HepG2 (cell line): ENCODE results near the gene SAPCD2. TPM values are rescaled to one million over a fixed set of nuclear protein-coding genes. Genes with fewer than 3 reads are reported as not detected.

Source experiments
- AGO1 ChIP-seq: fragments of 200-400 bp; formaldehyde crosslinking; IDR thresholded peaks from 2 replicates; pipeline ENCODE4 v1.6.1; 2017; ENCODE audit warnings: mild to moderate bottlenecking, low read depth, low read length, moderate library complexity; ENCODE audit not compliant: poor library complexity, severe bottlenecking
- ARNT2 ChIP-seq: sonication (generic); formaldehyde crosslinking; IDR thresholded peaks from 2 replicates; pipeline ENCODE4 v1.8.0; 2022; ENCODE audit warnings: mild to moderate bottlenecking, low read depth, missing genetic modification reagents, moderate library complexity
- KDM1A ChIP-seq: IDR thresholded peaks from 2 replicates; pipeline ENCODE4 v1.6.1; 2016; ENCODE audit warnings: missing compliant biosample characterization
- LCORL ChIP-seq, 2 experiments: fragments of 450-650 bp in 1 of 2; sonication (generic) in 1 of 2; formaldehyde crosslinking in 1 of 2; IDR thresholded peaks; 2 replicates each; pipeline versions ENCODE4 v1.5.0 to v1.6.1; 2017 to 2020; ENCODE audit warnings: antibody characterized with exemption in 1 of 2, missing genetic modification reagents in 1 of 2
- NPAS2 ChIP-seq: sonication (generic); formaldehyde crosslinking; IDR thresholded peaks from 2 replicates; pipeline ENCODE4 v1.8.0; 2022; ENCODE audit warnings: mild to moderate bottlenecking, missing genetic modification reagents, borderline replicate concordance
- PAWR ChIP-seq: sonication (generic); formaldehyde crosslinking; IDR thresholded peaks from 2 replicates; pipeline ENCODE4 v1.4.0; 2020; ENCODE audit warnings: missing genetic modification reagents, mild to moderate bottlenecking, borderline replicate concordance
- PLRG1 ChIP-seq: fragments of 450-650 bp; conservative IDR thresholded peaks from 2 replicates; pipeline ENCODE4 v1.6.1; 2016
- SP1 ChIP-seq, 2 experiments: fragments of 450-650 bp in 1 of 2; sonication (generic) in 1 of 2; formaldehyde crosslinking in 1 of 2; IDR thresholded peaks; 2 replicates each; pipeline versions ENCODE4 v1.4.0 to v1.6.1; 2016 to 2020; ENCODE audit warnings: missing genetic modification reagents in 1 of 2
- ZNF350 ChIP-seq: sonication (generic); formaldehyde crosslinking; IDR thresholded peaks from 2 replicates; pipeline ENCODE4 v1.4.0; 2020; ENCODE audit warnings: mild to moderate bottlenecking, low read depth, missing genetic modification reagents, borderline replicate concordance
- ZNF407 ChIP-seq: sonication (generic); formaldehyde crosslinking; IDR thresholded peaks from one replicate; pipeline ENCODE4 v1.5.1; 2020; ENCODE audit warnings: mild to moderate bottlenecking, missing genetic modification reagents; ENCODE audit errors: not compliant biosample characterization
- ZNF501 ChIP-seq: sonication (generic); formaldehyde crosslinking; IDR thresholded peaks from 2 replicates; pipeline ENCODE4 v1.5.1; 2020; ENCODE audit warnings: mild to moderate bottlenecking, moderate library complexity, missing genetic modification reagents
- ZNF550 ChIP-seq: sonication (generic); formaldehyde crosslinking; IDR thresholded peaks from 2 replicates; pipeline ENCODE4 v1.4.0; 2020; ENCODE audit warnings: mild to moderate bottlenecking, missing genetic modification reagents, borderline replicate concordance
- ZNF567 ChIP-seq: sonication (generic); formaldehyde crosslinking; IDR thresholded peaks from 2 replicates; pipeline ENCODE4 v1.8.1; 2023; ENCODE audit warnings: mild to moderate bottlenecking, missing genetic modification reagents, borderline replicate concordance
- ZNF607 ChIP-seq: sonication (generic); formaldehyde crosslinking; IDR thresholded peaks from 2 replicates; pipeline ENCODE4 v1.5.1; 2020; ENCODE audit warnings: missing genetic modification reagents, mild to moderate bottlenecking, borderline replicate concordance
- ZNF660 ChIP-seq: sonication (generic); formaldehyde crosslinking; IDR thresholded peaks from 2 replicates; pipeline ENCODE4 v1.5.1; 2020; ENCODE audit warnings: mild to moderate bottlenecking, low read depth, missing genetic modification reagents, borderline replicate concordance
- polyA plus RNA-seq, 8 experiments: library from polyadenylated mRNA; depleted of rRNA in 3 of 8; stranded (reverse) in 7 of 8; unstranded in 1 of 8; fragments of >200 nt; fragmentation: Illumina TruSeq in 4 of 8; extraction: Trizol in 4 of 8; gene quantifications; 2 replicates each; pipeline versions ENCODE4 v1.2.1 to v1.2.3, GENCODE V29; 2011 to 2016; ENCODE audit warnings: low read depth in 4 of 8, missing spikeins in 1 of 8, mixed read lengths in 1 of 8; ENCODE audit not compliant: insufficient read depth in 1 of 8
- total RNA-seq, 5 experiments: library from RNA; depleted of rRNA; stranded (reverse); fragments of >200 nt; fragmentation: Illumina TruSeq; extraction: Trizol; gene quantifications; 2 replicates each; pipeline ENCODE4 v1.2.3, GENCODE V29; 2016; ENCODE audit warnings: low read depth in 1 of 5
- TF ChIP-seq, protein P1 (sequence below): sonication (generic); formaldehyde crosslinking; IDR thresholded peaks from 2 replicates; pipeline ENCODE4 v1.9.0; 2021; ENCODE audit warnings: missing genetic modification reagents, borderline replicate concordance

Gene SAPCD2
- total and polyA plus RNA-seq, 2 of the 13 experiments (the other 11 are each of a cell fraction or from before 2014, with no cell fraction given): 21.9 to 42.8 TPM

DNA sequence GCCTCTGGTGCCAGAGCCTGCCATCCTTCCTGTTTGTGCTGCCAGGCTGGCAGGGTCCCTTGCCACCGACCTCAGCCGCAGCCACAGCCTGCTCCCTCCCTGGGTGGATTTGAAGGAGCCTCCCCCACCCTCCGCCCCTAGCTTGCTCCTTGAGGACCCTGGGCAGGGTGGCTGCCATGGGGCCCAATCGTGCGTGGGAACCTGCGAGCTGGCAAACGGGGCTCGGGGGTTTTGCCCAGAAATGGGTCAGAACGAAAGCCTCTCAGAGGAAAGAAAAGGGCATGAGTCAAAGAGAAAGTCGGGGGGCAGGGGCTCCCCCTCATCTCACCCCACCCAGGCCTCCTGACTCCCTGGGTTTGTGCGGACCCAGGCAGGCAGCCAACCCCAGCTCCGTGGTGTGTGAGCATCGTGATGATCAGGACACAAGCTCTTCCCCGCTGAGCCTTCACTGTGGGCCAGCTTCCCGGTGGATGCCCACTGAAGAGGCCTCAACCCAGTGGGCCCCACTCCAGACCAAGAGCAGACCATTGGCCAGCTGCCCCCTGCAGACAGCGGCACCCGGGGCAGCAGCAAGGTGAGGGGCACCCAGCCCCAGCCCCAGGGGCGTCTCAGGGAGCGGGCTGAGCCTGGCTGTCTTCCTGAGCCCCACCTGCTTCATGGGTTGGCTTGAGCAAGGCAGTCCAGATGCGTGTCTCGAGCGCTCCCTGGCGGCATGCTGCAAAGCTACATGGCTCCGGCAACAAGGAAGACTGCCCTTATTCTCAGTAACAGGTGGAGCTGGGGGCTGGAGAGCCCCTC lies 35.4 kb downstream of the SAPCD2 start (continued):
- no peak for TF ChIP-seq ZNF407 (CRISPR knock-in tag)
- no peak for TF ChIP-seq ZNF660 (CRISPR knock-in tag)
- no peak for TF ChIP-seq ZNF607 (CRISPR knock-in tag)
- TF ChIP-seq, protein P1, sequence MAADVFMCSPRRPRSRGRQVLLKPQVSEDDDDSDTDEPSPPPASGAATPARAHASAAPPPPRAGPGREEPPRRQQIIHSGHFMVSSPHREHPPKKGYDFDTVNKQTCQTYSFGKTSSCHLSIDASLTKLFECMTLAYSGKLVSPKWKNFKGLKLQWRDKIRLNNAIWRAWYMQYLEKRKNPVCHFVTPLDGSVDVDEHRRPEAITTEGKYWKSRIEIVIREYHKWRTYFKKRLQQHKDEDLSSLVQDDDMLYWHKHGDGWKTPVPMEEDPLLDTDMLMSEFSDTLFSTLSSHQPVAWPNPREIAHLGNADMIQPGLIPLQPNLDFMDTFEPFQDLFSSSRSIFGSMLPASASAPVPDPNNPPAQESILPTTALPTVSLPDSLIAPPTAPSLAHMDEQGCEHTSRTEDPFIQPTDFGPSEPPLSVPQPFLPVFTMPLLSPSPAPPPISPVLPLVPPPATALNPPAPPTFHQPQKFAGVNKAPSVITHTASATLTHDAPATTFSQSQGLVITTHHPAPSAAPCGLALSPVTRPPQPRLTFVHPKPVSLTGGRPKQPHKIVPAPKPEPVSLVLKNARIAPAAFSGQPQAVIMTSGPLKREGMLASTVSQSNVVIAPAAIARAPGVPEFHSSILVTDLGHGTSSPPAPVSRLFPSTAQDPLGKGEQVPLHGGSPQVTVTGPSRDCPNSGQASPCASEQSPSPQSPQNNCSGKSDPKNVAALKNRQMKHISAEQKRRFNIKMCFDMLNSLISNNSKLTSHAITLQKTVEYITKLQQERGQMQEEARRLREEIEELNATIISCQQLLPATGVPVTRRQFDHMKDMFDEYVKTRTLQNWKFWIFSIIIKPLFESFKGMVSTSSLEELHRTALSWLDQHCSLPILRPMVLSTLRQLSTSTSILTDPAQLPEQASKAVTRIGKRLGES (CRISPR knock-in tag): no peak
- TF ChIP-seq LCORL (IDR thresholded peaks at IDR 0.05): no peak
- TF ChIP-seq LCORL (CRISPR knock-in tag; IDR thresholded peaks at IDR 0.05): 0 out of 2 replicates have a peak, but pooled peaks have one; percentile 45
- no peak for TF ChIP-seq ARNT2 (CRISPR knock-in tag)
- TF ChIP-seq SP1 (IDR thresholded peaks at IDR 0.05): no peak
- TF ChIP-seq SP1 (CRISPR knock-in tag; IDR thresholded peaks at IDR 0.05): 0 out of 2 replicates have a peak, but pooled peaks have one; percentile 5
- no peak for TF ChIP-seq PLRG1
- TF ChIP-seq AGO1: peak; percentile 18
- TF ChIP-seq ZNF550 (CRISPR knock-in tag): no peak
- no peak for TF ChIP-seq PAWR (CRISPR knock-in tag)
- no peak for TF ChIP-seq KDM1A (CRISPR knock-in tag)
- TF ChIP-seq ZNF501 (CRISPR knock-in tag): peak; percentile 41; the same call in 1 of the 2 replicates
- TF ChIP-seq ZNF350: no peak
- 0 out of 2 replicates have a peak, but pooled peaks have one; percentile 29 for TF ChIP-seq ZNF567
- no peak for TF ChIP-seq NPAS2 (CRISPR knock-in tag)
